GM12878 (cell line): ENCODE results near the gene TSR3. TPM values are rescaled to one million over a fixed set of nuclear protein-coding genes. Genes with fewer than 3 reads are reported as not detected.
A peak's percentile ranks its signal among the peaks of the same experiment; 100 is the strongest.

Source experiments
- BACH1 ChIP-seq: fragments of 450-650 bp; IDR thresholded peaks from 2 replicates; pipeline ENCODE4 v1.6.1; 2017; ENCODE audit warnings: mild to moderate bottlenecking, borderline replicate concordance
- BCL11A ChIP-seq: IDR thresholded peaks from 2 replicates; pipeline ENCODE4 v1.6.1; 2011; ENCODE audit warnings: low read depth, low read length
- CEBPZ ChIP-seq: fragments of 150-350 bp; IDR thresholded peaks from 2 replicates; pipeline ENCODE4 v1.6.1; 2016; ENCODE audit warnings: low read depth, low read length
- E4F1 ChIP-seq: fragments of 450-650 bp; IDR thresholded peaks from 2 replicates; pipeline ENCODE4 v1.6.1; 2018; ENCODE audit warnings: borderline replicate concordance, mild to moderate bottlenecking; ENCODE audit not compliant: partially characterized antibody
- IRF3 ChIP-seq: fragments of 450-650 bp; IDR thresholded peaks from 2 replicates; pipeline ENCODE4 v1.6.1; 2014; ENCODE audit warnings: mild to moderate bottlenecking
- NBN ChIP-seq: fragments of 450-650 bp; IDR thresholded peaks from 2 replicates; pipeline ENCODE4 v1.6.1; 2016
- NR2C2 ChIP-seq: IDR thresholded peaks from 2 replicates; pipeline ENCODE4 v1.6.1; 2011; ENCODE audit warnings: borderline replicate concordance, low read depth; ENCODE audit not compliant: control insufficient read depth, insufficient read length
- PAX8 ChIP-seq: fragments of 450-650 bp; IDR thresholded peaks from 2 replicates; pipeline ENCODE4 v1.6.1; 2017; ENCODE audit warnings: mild to moderate bottlenecking, moderate library complexity
- RAD21 ChIP-seq: IDR thresholded peaks from 2 replicates; pipeline ENCODE4 v1.6.1; 2011; ENCODE audit warnings: mild to moderate bottlenecking, low read depth, low read length, moderate library complexity; ENCODE audit not compliant: insufficient read depth
- RB1 ChIP-seq: fragments of 450-650 bp; formaldehyde crosslinking; IDR thresholded peaks from 2 replicates; pipeline ENCODE4 v1.6.1; 2017; ENCODE audit warnings: mild to moderate bottlenecking, borderline replicate concordance
- RCOR1 ChIP-seq: conservative IDR thresholded peaks from 2 replicates; pipeline ENCODE4 v1.6.1; 2012; ENCODE audit warnings: low read depth, low read length, improper control_type of control experiment
- TAF1 ChIP-seq: IDR thresholded peaks from 2 replicates; pipeline ENCODE4 v1.6.1; 2011; ENCODE audit warnings: mild to moderate bottlenecking, low read depth, low read length, borderline replicate concordance
- WRNIP1 ChIP-seq: IDR thresholded peaks from 2 replicates; pipeline ENCODE4 v1.6.1; 2011; ENCODE audit warnings: low read depth, low read length, improper control_type of control experiment, borderline replicate concordance
- ZBTB33 ChIP-seq: fragments of 450-650 bp; IDR thresholded peaks from 2 replicates; pipeline ENCODE4 v1.6.1; 2017; ENCODE audit warnings: mild to moderate bottlenecking
- ZNF592 ChIP-seq: fragments of 450-650 bp; IDR thresholded peaks from 2 replicates; pipeline ENCODE4 v1.6.1; 2017; ENCODE audit warnings: mild to moderate bottlenecking, moderate library complexity
- polyA plus RNA-seq, 11 experiments: library from polyadenylated mRNA; depleted of rRNA in 4 of 11; unstranded in 6 of 11; stranded (reverse) in 5 of 11; fragments of >200 nt; fragmentation: Nextera tagmentation in 4 of 11; fragmentation: Illumina TruSeq in 1 of 11; extraction: Ambion mirVana in 4 of 11; extraction: Trizol in 1 of 11; gene quantifications; 1 replicate in 1 of 11; 2 replicates in 10 of 11; pipeline versions ENCODE4 v1.2.1 to v1.2.3, GENCODE V29; 2011 to 2016; ENCODE audit warnings: inconsistent platforms in 2 of 11, missing spikeins in 2 of 11, low read depth in 1 of 11
- total RNA-seq, 4 experiments: library from RNA; depleted of rRNA in 3 of 4; stranded (reverse); fragments of >200 nt in 3 of 4; fragmentation: Illumina TruSeq in 1 of 4; extraction: Trizol in 1 of 4; gene quantifications; 2 replicates each; pipeline versions ENCODE4 v1.2.1 to v1.2.3, GENCODE V29; 2013 to 2021

Gene TSR3
- total and polyA plus RNA-seq, 10 of the 15 experiments (the other 5 are each of a cell fraction or from before 2014, with no cell fraction given): 3.4 to 108 (median 46.9) TPM

GRCh38 chr16:1308977-1309885, 42.4 kb downstream of the TSR3 start, which contains the start of gene UBE2I (continued):
- no peak for TF ChIP-seq CEBPZ
- peak; percentile 87 for TF ChIP-seq E4F1
- peak; percentile 95 for TF ChIP-seq IRF3
- no peak for TF ChIP-seq BCL11A
- TF ChIP-seq RAD21: no peak
- TF ChIP-seq ZBTB33: no peak
- peak; percentile 64; the same call in 1 of the 2 replicates for TF ChIP-seq TAF1
- TF ChIP-seq NBN: peak; percentile 98
- TF ChIP-seq RCOR1: no peak
- TF ChIP-seq BACH1: no peak
- no peak for TF ChIP-seq PAX8
- TF ChIP-seq WRNIP1: no peak
- TF ChIP-seq ZNF592: no peak
- TF ChIP-seq NR2C2: no peak
- TF ChIP-seq RB1: peak; percentile 73
